ENCODE measurements around the gene BDH2. TPM values are rescaled to one million over a fixed set of nuclear protein-coding genes. Genes with fewer than 3 reads are reported as not detected.

Gene BDH2
- total RNA-seq (ENCODE audit: insufficient read depth, low replicate concordance), result 60.4 TPM

- peak; percentile 97 for DNase-seq (ENCODE audit: low spot score)
Measured at GRCh38 chr4:103099691-103100392, at the start of gene BDH2. Gene BDH2, minus strand, starts transcription at chr4:103099834. Its CDS starts 3,580 bp downstream, at chr4:103096254.

DNA sequence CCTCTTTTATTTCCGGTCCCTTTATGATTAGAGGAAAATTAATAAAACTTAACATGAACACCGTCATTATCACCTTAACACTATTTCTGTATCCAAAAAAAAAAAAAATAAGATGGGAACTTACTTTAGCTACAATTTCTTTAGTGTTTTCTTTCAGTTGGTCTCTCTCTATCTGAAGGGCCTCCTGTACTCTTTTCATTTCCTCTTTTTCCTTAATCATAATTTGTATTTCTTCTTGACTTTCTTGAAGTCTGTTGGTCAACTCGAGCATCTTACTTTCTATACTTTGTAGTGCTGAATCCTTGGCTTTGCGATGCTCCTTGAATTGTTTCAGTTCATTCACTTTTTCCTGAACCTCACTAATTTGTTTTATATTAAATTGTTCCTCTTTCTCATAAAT is 45.3 kb upstream of the BDH2 start:
- DNase-seq (ENCODE audit: low spot score), result no peak

DNA sequence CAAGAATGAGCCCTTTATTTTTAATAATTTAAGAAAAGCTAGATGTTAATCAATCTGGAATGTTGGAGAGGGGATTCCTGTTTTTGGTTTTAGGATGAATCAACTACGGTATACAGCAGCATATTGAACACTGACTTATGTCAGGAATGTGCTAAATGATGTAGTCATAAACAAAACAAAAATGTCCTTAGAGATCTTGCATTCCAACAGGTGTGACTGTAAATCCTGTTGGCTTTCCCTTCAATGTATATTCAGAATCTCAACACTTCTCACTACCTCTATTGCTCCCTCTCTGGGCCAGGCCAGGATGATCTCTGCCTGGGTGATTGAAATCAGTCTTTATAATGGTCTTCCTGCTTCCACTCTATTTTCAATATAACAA is 37.8 kb upstream of the BDH2 start:
- DNase-seq (ENCODE audit: low spot score), result no peak

- no peak for DNase-seq (ENCODE audit: low spot score)
Measured at GRCh38 chr4:103136671-103137445, 37.2 kb upstream of the BDH2 start.

- DNase-seq (ENCODE audit: low spot score), result no peak
Measured at GRCh38 chr4:103129174-103129573, 29.5 kb upstream of the BDH2 start.

DNA sequence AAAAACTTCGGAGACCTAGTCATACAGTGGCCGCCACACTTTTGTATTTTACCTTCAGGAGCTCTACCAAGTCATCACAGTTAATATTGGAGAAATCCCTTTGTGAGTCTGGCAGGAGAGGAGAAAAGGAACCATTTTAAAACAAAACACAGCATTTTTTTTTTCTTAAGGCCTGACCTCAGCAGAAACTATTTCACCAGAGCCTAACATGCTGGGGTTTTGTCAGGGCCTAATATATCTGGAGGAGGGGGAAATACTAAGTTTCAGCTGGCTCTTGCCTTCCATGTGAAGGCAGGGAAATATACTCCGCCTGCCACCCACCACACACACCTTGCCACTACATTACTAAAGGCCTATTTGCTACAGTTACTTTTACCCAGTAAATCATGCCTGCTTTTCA is 26.5 kb upstream of the BDH2 start:
- DNase-seq (ENCODE audit: low spot score), result no peak

GRCh38 chr4:103123114-103123513 is 23.5 kb upstream of the BDH2 start:
- DNase-seq (ENCODE audit: low spot score), result no peak

GRCh38 chr4:103118166-103118565 is 18.5 kb upstream of the BDH2 start:
- no peak for DNase-seq (ENCODE audit: low spot score)

DNA sequence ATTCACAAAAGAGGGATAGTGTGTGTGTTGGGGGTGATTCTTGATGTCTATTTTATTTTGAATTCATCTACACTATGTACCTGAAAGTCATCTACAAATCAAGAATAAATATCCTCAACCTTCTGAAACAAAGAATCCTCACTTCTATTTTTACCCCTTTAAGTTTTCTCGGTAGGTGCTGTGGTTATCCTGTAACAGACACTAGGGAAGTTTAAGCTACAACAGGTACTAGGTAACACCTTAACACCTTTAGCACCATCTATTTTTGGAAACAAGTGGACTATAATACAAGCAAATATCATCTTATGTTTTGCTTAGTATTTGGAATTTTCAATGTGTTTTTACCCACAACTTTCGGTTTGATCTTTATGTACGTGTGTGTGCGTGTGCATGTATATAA is 12.0 kb upstream of the BDH2 start:
- DNase-seq (ENCODE audit: low spot score), result no peak

GRCh38 chr4:103108542-103108941 is 8.9 kb upstream of the BDH2 start:
- no peak for DNase-seq (ENCODE audit: low spot score)

GRCh38 chr4:103105558-103106356 is 6.1 kb upstream of the BDH2 start:
- no peak for DNase-seq (ENCODE audit: low spot score)

DNA sequence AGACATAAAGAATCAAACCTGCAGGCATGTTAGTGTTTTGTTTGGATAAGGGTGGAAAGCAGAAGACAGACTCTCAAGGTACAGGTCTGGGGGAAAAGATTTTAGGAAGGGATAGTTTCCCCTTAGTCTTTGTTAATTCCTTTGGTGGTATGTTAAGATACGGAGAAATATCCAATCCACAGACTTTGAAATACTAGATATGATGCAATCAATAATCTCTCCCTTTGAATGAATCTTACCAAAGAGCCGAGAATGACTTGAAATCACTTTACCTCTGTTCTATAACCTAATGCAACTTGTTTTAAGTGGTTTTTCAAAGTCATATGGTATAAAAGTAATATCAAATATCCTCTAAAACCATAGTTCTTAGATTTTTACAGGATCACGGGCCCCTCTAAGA is 5.3 kb upstream of the BDH2 start:
- no peak for DNase-seq (ENCODE audit: low spot score)

DNA sequence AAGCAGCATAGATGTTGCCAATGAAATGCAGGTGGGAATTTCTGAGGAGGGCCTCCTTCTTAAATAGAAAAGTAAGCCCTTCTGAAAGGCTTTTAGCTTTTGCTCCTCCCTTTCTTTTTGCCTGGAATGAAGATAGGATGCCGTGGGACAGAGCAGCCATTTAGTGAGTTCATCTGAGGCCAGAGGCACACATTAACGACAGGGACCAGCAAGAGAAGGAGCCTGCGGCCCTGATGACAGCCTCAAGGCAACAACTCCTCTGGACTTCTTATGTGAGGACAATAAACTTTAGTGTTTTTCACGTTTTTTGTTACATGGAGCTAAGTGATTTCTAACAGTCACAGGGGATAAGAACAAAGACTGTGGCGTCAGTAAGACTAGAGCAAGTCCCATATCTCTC is 1.1 kb upstream of the BDH2 start:
- no peak for DNase-seq (ENCODE audit: low spot score)

GRCh38 chr4:103098756-103099440 is 736 bp downstream of the BDH2 start:
- peak; percentile 66 for DNase-seq (ENCODE audit: low spot score)

DNA sequence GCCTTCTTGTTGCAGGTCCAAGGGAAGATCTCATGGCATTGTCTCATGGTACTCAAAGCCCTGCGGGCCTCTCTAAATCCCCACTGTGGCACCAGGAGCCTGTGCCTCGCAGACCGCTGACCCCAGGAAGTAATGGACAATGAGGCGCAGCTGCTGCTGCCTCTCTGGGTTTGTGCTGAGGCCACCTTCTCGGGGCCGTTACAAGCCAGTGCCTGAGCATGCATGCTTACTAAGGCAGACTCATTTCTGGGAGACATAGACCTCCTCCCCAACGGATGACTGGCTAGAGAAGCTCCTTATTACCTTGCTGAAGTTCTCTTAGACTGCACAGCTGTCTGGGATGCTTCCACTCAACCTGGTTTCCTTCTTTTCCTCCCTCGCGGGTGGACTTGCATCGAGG is 1.3 kb downstream of the BDH2 start:
- no peak for DNase-seq (ENCODE audit: low spot score)

GRCh38 chr4:103097112-103097511 is 2.5 kb downstream of the BDH2 start:
- no peak for DNase-seq (ENCODE audit: low spot score)

- no peak for DNase-seq (ENCODE audit: low spot score)
Measured at GRCh38 chr4:103095080-103095479, 4.6 kb downstream of the BDH2 start.

GRCh38 chr4:103092245-103092644 is 7.4 kb downstream of the BDH2 start:
- DNase-seq (ENCODE audit: low spot score), result no peak

DNA sequence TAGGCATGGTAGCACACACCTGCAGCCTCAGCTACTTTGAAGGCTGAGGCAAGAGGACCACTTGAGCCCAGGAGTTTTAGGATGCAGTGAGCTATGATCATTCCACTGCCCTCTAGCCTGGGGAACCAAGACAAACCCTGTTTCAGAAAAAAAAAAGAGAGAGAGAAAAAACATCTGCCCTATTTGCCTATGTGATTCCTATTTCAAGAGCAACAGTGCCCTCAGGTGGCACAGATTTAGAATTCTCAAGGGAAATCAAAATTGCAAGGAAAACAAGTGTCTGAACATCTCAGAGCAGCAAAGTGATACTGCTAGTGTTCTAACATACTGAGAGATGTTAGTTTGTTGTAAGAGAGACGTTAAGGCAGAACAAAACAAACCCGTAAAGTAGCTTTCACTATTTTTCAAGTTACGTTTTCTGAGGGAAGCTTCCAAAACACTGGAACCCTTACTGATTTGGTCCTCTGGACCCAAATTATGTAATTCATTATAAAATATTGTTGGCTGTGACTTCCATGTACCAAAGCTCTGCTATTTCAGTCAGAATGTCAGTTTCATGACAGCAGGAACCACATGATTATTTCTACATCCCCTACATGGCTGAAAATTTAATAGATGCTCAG is 7.9 kb downstream of the BDH2 start:
- DNase-seq (ENCODE audit: low spot score), result peak; percentile 64

GRCh38 chr4:103089481-103089880 is 10.2 kb downstream of the BDH2 start:
- DNase-seq (ENCODE audit: low spot score), result no peak

GRCh38 chr4:103086551-103086950 is 13.1 kb downstream of the BDH2 start:
- DNase-seq (ENCODE audit: low spot score), result no peak
